Calu3 (cell line): ENCODE results near the gene RGS3. TPM values are rescaled to one million over a fixed set of nuclear protein-coding genes. Genes with fewer than 3 reads are reported as not detected.

ENCODE experiments used
- BruUV-seq: library from RNA; stranded (reverse); fragments of 400-500 nt; replicated peaks from 2 replicates; lab custom pipeline; 2021; lab: Mats Ljungman, UMichigan
- CTCF ChIA-PET: fragments of 300-600 bp; sonication (Branson Sonifier 250); formaldehyde crosslinking; loops from one replicate; lab custom pipeline; 2022; ENCODE audit warnings: antibody characterized with exemption; lab: Charles Lee
- DNase-seq: peaks from one replicate; pipeline ENCODE4 v3.0.0; 2022
- H3K27ac Mint-ChIP-seq: one replicate; pipeline ENCODE4 v1.8.0; 2022; ENCODE audit warnings: mixed read lengths; ENCODE audit not compliant: unreplicated experiment
- H3K27me3 Mint-ChIP-seq: one replicate; pipeline ENCODE4 v1.8.0; 2022; ENCODE audit warnings: mixed read lengths; ENCODE audit not compliant: unreplicated experiment
- H3K36me3 Mint-ChIP-seq: one replicate; pipeline ENCODE4 v1.8.0; 2022; ENCODE audit warnings: mild to moderate bottlenecking, moderate library complexity, mixed read lengths; ENCODE audit not compliant: insufficient read depth, unreplicated experiment
- H3K4me1 Mint-ChIP-seq: one replicate; pipeline ENCODE4 v1.8.0; 2022; ENCODE audit warnings: mild to moderate bottlenecking, low read depth, mixed read lengths; ENCODE audit not compliant: unreplicated experiment
- H3K4me3 Mint-ChIP-seq: one replicate; pipeline ENCODE4 v1.8.0; 2022; ENCODE audit warnings: mild to moderate bottlenecking, low read depth, moderate library complexity, mixed read lengths; ENCODE audit not compliant: unreplicated experiment
- H3K9me3 Mint-ChIP-seq: one replicate; pipeline ENCODE4 v1.8.0; 2022; ENCODE audit warnings: low read depth, mixed read lengths; ENCODE audit not compliant: unreplicated experiment
- intact Hi-C: fragments of 100-400 bp; cut with micrococcal nuclease; formaldehyde crosslinking; loops from one replicate; pipeline ENCODE4 v1.10.0; 2022; ENCODE audit not compliant: unreplicated experiment
- total RNA-seq: library from RNA; stranded (reverse); gene quantifications from 2 replicates; pipeline ENCODE4 v1.2.3, GENCODE V29; 2022
- TF ChIP-seq, protein P1 (sequence below): fragments of 200-600 bp; IDR thresholded peaks from one replicate; pipeline ENCODE4 v1.8.0; 2022; ENCODE audit warnings: antibody characterized with exemption; ENCODE audit not compliant: unreplicated experiment

Gene RGS3
- total RNA-seq, 1 experiment from 2014 or later = 61.8 TPM

DNA sequence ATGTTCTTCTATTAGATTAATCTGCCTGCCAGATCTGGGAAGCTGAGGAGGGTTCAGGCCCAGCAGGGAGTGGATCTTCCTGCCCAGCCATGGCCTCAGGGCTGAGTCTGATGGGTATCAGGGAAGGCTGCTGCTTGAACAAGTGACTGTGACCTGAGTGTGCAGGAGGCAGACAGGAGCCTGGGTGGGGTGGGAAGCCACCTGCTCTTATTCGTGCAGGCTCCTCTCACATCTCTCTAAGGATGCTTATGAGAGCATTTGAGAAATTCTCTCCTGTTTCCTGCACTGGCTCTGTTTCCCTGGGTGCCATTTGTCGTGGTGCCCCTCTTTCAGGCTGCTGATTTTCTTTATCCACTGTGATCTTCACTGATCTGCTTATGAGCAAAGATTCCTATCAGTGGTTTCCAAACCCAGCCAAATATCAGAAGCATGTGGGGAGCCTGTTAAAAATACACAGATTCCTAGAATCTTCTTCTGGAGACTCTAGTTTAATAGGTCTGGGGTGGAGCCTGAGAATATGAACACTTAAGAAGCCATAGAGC lies 2.1 kb downstream of the RGS3 start:
- peaks cover 22% of the 10 kb centered on the region for H3K36me3 Mint-ChIP-seq
- no peak for DNase-seq
- peaks cover 35% of the 10 kb centered on the region for H3K4me1 Mint-ChIP-seq
- BruUV-seq = no TSS peak
- CTCF ChIA-PET = interaction anchor here (0.5 to 0.7 kb wide), 2 partner anchors 144 to 832 kb away, joined by 3 read pairs; no protein-coding TSS in a partner anchor
- H3K4me3 Mint-ChIP-seq = peak overlapping the region; percentile 95
- intact Hi-C loops = no loop called here
- no peaks in the 10 kb centered on the region for H3K9me3 Mint-ChIP-seq
- TF ChIP-seq, protein P1, sequence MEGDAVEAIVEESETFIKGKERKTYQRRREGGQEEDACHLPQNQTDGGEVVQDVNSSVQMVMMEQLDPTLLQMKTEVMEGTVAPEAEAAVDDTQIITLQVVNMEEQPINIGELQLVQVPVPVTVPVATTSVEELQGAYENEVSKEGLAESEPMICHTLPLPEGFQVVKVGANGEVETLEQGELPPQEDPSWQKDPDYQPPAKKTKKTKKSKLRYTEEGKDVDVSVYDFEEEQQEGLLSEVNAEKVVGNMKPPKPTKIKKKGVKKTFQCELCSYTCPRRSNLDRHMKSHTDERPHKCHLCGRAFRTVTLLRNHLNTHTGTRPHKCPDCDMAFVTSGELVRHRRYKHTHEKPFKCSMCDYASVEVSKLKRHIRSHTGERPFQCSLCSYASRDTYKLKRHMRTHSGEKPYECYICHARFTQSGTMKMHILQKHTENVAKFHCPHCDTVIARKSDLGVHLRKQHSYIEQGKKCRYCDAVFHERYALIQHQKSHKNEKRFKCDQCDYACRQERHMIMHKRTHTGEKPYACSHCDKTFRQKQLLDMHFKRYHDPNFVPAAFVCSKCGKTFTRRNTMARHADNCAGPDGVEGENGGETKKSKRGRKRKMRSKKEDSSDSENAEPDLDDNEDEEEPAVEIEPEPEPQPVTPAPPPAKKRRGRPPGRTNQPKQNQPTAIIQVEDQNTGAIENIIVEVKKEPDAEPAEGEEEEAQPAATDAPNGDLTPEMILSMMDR = no peak
- H3K27me3 Mint-ChIP-seq = no peaks in the 10 kb centered on the region
- H3K27ac Mint-ChIP-seq = no peak overlapping the region

GRCh38 chr9:113467183-113467582 lies 3.7 kb downstream of the RGS3 start:
- peaks cover 22% of the 10 kb centered on the region for H3K36me3 Mint-ChIP-seq
- H3K4me3 Mint-ChIP-seq = no peak overlapping the region
- TF ChIP-seq, protein P1 = no peak
- no peaks in the 10 kb centered on the region for H3K27me3 Mint-ChIP-seq
- H3K9me3 Mint-ChIP-seq = no peaks in the 10 kb centered on the region
- peaks cover 44% of the 10 kb centered on the region for H3K4me1 Mint-ChIP-seq
- CTCF ChIA-PET = interaction anchor here (0.7 to 0.8 kb wide), 2 partner anchors 10 kb away, joined by 3 read pairs; no protein-coding TSS in a partner anchor
- no peak for DNase-seq
- H3K27ac Mint-ChIP-seq = no peak overlapping the region
- intact Hi-C loops = no loop called here
- no TSS peak for BruUV-seq

DNA sequence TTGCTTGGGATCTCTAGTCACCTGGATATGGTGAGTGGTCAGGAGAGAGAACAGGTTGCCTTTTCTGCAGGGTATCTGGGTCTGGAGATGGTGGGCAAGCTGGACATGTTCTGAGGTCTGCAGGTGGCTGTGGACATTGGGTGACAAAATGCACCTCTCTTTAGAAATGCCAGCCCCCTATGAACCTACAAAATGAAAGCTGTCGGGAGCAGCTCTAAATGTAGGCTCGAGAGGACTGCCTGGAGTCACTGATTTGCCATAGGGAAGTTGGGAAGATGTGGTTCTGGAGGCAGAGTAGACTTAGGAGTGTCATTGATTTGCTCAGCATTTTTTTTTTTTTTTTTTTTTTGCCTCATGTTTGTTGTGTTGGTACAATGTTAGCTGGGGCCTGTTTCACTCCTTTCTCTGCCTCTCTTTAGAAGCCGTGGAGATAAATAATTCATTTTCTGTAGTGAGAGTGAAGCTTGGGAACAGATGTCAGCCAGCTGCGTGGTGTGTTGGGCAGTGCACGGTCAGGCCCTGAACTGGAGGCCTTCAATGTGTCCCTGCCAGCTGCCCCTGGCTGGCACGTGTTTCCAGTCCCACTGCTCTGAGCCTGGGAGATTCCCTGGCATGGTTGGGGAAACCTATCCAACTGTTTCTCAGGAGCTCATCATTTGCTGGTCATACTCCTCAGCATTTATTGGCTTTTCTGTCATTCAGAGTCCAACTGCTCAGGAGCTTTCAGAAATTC lies 5.4 kb downstream of the RGS3 start:
- intact Hi-C loops = no loop called here
- Mint-ChIP-seq H3K27me3 (no peaks in the 10 kb centered on the region), H3K4me1 (peaks cover 44% of the 10 kb centered on the region), H3K9me3 (no peaks in the 10 kb centered on the region), H3K36me3 (peaks cover 16% of the 10 kb centered on the region), H3K27ac (no peak overlapping the region), H3K4me3 (no peak overlapping the region)
- DNase-seq = no peak
- BruUV-seq = no TSS peak
- CTCF ChIA-PET = interaction anchor here (0.7 kb wide), 2 partner anchors 14 to 118 kb away, joined by 4 read pairs; no protein-coding TSS in a partner anchor
- TF ChIP-seq, protein P1 = no peak

DNA sequence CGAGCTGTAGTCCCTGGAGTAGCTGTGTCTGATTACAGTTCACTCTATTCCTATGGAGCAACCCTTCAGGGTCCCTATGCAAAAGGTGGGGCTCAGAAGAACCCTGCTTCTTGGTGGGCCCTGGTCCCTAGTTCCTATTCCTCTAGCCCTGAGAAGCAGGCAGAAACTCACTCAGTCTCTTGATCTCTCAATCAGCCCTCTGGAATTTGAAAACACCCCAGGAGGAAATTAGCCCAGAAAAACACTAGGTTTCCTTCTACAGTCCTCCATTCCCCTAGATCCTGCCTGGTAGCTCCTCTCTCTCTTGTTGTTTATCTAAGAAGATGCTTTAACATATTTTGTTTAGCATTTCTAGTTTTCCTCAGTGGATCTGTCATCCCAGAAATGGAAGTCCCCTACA lies 7.6 kb downstream of the RGS3 start:
- H3K9me3 Mint-ChIP-seq = no peaks in the 10 kb centered on the region

More for the DNA sequence above, 7.6 kb downstream of the RGS3 start:
- BruUV-seq = no TSS peak
- H3K36me3 Mint-ChIP-seq = no peaks in the 10 kb centered on the region
- no peak overlapping the region for H3K4me3 Mint-ChIP-seq
- H3K27me3 Mint-ChIP-seq = no peaks in the 10 kb centered on the region
- TF ChIP-seq, protein P1 = no peak
- no peak for DNase-seq
- CTCF ChIA-PET = no interaction called here
- peaks cover 29% of the 10 kb centered on the region for H3K4me1 Mint-ChIP-seq
- no peak overlapping the region for H3K27ac Mint-ChIP-seq
- intact Hi-C loops = no loop called here
